ENCODE results near the gene NET1. TPM values are rescaled to one million over a fixed set of nuclear protein-coding genes. Genes with fewer than 3 reads are reported as not detected.

NET1 gene
- polyA plus RNA-seq, 1 of the 3 experiments (the other 2 are of a cell fraction): 4.7 TPM

DNA sequence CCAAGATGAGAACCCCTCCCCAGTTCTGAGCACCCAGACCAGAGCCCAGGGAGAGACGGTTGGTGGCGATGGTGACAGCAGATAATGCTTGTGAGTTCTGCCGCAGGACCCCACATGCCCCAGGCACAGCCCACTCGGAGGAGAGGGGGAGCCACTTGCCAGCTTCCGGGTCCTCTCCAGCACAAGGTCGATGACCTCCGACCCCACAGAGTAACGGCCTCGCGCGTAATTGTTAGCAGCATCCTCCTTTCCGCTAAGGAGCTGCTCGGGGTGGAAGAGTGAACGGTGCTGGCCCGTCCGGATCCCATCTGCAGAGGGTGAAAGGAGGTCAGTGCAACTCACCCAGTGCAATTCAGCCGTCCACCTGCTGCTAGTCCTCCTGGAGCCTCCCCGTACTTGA lies 17.2 kb upstream of the NET1 start:
- H3K4me1 ChIP-seq (ENCODE audit: control insufficient read depth in 1 of 2, insufficient read depth in 2 of 2, low read depth in 1 of 2, low read length in 1 of 2): no peaks in the 10 kb centered on the region
- ChIA-PET POLR2A (no interaction called here), CTCF (interaction anchor here (1.0 kb wide), 1 partner anchor 12 kb away, joined by 3 read pairs; no protein-coding TSS in a partner anchor)
- peaks cover 5% of the 10 kb centered on the region for H3K9me3 ChIP-seq
- H3K79me2 ChIP-seq (ENCODE audit: insufficient read depth): no peaks in the 10 kb centered on the region
- no peak for DNase-seq
- WGBS (ENCODE audit: low lambda C conversion rate): 45% methylated on average over 17 of the region's 18 CpGs
- no peak overlapping the region for H3K4me3 ChIP-seq (ENCODE audit: low read depth in 2 of 2, low read length in 1 of 2)
- H3K9me2 ChIP-seq: no peaks in the 10 kb centered on the region
- TF ChIP-seq, protein P1, sequence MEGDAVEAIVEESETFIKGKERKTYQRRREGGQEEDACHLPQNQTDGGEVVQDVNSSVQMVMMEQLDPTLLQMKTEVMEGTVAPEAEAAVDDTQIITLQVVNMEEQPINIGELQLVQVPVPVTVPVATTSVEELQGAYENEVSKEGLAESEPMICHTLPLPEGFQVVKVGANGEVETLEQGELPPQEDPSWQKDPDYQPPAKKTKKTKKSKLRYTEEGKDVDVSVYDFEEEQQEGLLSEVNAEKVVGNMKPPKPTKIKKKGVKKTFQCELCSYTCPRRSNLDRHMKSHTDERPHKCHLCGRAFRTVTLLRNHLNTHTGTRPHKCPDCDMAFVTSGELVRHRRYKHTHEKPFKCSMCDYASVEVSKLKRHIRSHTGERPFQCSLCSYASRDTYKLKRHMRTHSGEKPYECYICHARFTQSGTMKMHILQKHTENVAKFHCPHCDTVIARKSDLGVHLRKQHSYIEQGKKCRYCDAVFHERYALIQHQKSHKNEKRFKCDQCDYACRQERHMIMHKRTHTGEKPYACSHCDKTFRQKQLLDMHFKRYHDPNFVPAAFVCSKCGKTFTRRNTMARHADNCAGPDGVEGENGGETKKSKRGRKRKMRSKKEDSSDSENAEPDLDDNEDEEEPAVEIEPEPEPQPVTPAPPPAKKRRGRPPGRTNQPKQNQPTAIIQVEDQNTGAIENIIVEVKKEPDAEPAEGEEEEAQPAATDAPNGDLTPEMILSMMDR (IDR thresholded peaks at IDR 0.05): no peak
- TF ChIP-seq MEF2A (IDR thresholded peaks at IDR 0.05; ENCODE audit: borderline replicate concordance, low read depth) (no peak), POLR2AphosphoS5 (IDR thresholded peaks at IDR 0.05; ENCODE audit: low read depth, low read length) (no peak), FOXM1 (IDR thresholded peaks at IDR 0.05; ENCODE audit: low read depth) (no peak), CHD2 (IDR thresholded peaks at IDR 0.05; ENCODE audit: low read length, partially characterized antibody) (no peak), GATA2 (CRISPR knock-in tag; IDR thresholded peaks at IDR 0.05) (no peak), RFX5 (IDR thresholded peaks at IDR 0.05; ENCODE audit: low read length) (no peak), RXRA (IDR thresholded peaks at IDR 0.05; ENCODE audit: borderline replicate concordance, low read depth) (no peak), EP300 (IDR thresholded peaks at IDR 0.05; ENCODE audit: borderline replicate concordance in 1 of 2, low read depth in 1 of 2, low read length in 1 of 2) (no peak), SIN3A (IDR thresholded peaks at IDR 0.05; ENCODE audit: borderline replicate concordance, low read depth, low read length) (no peak), NFIC (IDR thresholded peaks at IDR 0.05; ENCODE audit: borderline replicate concordance) (no peak), SMC3 (IDR thresholded peaks at IDR 0.05; ENCODE audit: low read depth, low read length) (no peak), ELF1 (IDR thresholded peaks at IDR 0.05) (no peak), EZH2phosphoT487 (IDR thresholded peaks at IDR 0.05; ENCODE audit: borderline replicate concordance, low read depth) (no peak), FOSL2 (IDR thresholded peaks at IDR 0.05; ENCODE audit: borderline replicate concordance, low read depth) (no peak), RCOR1 (IDR thresholded peaks at IDR 0.05; ENCODE audit: low read length) (no peak), NRF1 (IDR thresholded peaks at IDR 0.05; ENCODE audit: low read depth, low read length) (no peak), MXI1 (IDR thresholded peaks at IDR 0.05; ENCODE audit: low read depth, low read length) (no peak)
- TF ChIP-seq, protein P2, sequence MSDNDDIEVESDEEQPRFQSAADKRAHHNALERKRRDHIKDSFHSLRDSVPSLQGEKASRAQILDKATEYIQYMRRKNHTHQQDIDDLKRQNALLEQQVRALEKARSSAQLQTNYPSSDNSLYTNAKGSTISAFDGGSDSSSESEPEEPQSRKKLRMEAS (IDR thresholded peaks at IDR 0.05; ENCODE audit: low read depth): no peak
- TF ChIP-seq, protein P3, sequence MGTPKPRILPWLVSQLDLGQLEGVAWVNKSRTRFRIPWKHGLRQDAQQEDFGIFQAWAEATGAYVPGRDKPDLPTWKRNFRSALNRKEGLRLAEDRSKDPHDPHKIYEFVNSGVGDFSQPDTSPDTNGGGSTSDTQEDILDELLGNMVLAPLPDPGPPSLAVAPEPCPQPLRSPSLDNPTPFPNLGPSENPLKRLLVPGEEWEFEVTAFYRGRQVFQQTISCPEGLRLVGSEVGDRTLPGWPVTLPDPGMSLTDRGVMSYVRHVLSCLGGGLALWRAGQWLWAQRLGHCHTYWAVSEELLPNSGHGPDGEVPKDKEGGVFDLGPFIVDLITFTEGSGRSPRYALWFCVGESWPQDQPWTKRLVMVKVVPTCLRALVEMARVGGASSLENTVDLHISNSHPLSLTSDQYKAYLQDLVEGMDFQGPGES (IDR thresholded peaks at IDR 0.05; ENCODE audit: low read depth, low read length): no peak
- H3K4me2 ChIP-seq: no peak overlapping the region
- H3K36me3 ChIP-seq (replicated peaks in 1 of 2; ENCODE audit: control insufficient read depth in 1 of 2, insufficient read depth in 2 of 2, low read length in 1 of 2): no peaks in the 10 kb centered on the region
- H3K27me3 ChIP-seq (ENCODE audit: insufficient read depth): no peaks in the 10 kb centered on the region; the same call in 1 of the 2 replicates
- no peaks in the 10 kb centered on the region for H4K20me1 ChIP-seq (ENCODE audit: insufficient read depth)
- H2AFZ ChIP-seq (ENCODE audit: low read depth): no peak overlapping the region
- no peak overlapping the region for H3K9ac ChIP-seq
- no peak overlapping the region for H3K27ac ChIP-seq (ENCODE audit: low read depth in 2 of 2, low read length in 1 of 2)
- H3F3A ChIP-seq (replicated peaks; ENCODE audit: insufficient read depth): no peaks in the 10 kb centered on the region
